Endodermal cell (in vitro differentiated cells): Measurements from ENCODE around the gene PTPN21. TPM values are rescaled to one million over a fixed set of nuclear protein-coding genes. Genes with fewer than 3 reads are reported as not detected.

Experiments
- DNase-seq: peaks from one replicate; pipeline ENCODE4 v3.0.0-alpha.2; 2017
- H3K27ac ChIP-seq: 2 replicates; pipeline ENCODE4 v1.5.1; 2013; ENCODE audit warnings: mild to moderate bottlenecking, low read depth, low read length, moderate library complexity
- H3K27me3 ChIP-seq: 2 replicates; pipeline ENCODE4 v1.6.1; 2013; ENCODE audit warnings: mild to moderate bottlenecking, low read length, moderate library complexity; ENCODE audit not compliant: insufficient read depth, control insufficient read depth, poor library complexity, severe bottlenecking
- H3K36me3 ChIP-seq: 2 replicates; pipeline ENCODE4 v1.7.0; 2013; ENCODE audit warnings: mild to moderate bottlenecking, low read length, moderate library complexity; ENCODE audit not compliant: control insufficient read depth, insufficient read depth
- H3K4me1 ChIP-seq: one replicate; pipeline ENCODE4 v1.7.0; 2013; ENCODE audit warnings: low read length; ENCODE audit not compliant: control insufficient read depth, insufficient read depth
- H3K4me3 ChIP-seq: 2 replicates; pipeline ENCODE4 v1.5.1; 2013; ENCODE audit warnings: mild to moderate bottlenecking, low read length, moderate library complexity
- H3K9ac ChIP-seq: 2 replicates; pipeline ENCODE4 v1.6.1; 2013; ENCODE audit warnings: mild to moderate bottlenecking, low read length, moderate library complexity; ENCODE audit not compliant: poor library complexity, severe bottlenecking; ENCODE audit errors: extremely low read depth
- H3K9me3 ChIP-seq: 2 replicates; pipeline ENCODE4 v1.6.1; 2013; ENCODE audit warnings: mild to moderate bottlenecking, low read length, moderate library complexity; ENCODE audit not compliant: control insufficient read depth
- H3K27ac Mint-ChIP-seq: 2 replicates; pipeline ENCODE4 v1.8.0; 2020; ENCODE audit warnings: mixed read lengths
- H3K27me3 Mint-ChIP-seq: 2 replicates; pipeline ENCODE4 v1.8.0; 2021; ENCODE audit warnings: mild to moderate bottlenecking, mixed read lengths; ENCODE audit not compliant: insufficient read depth
- H3K36me3 Mint-ChIP-seq: 2 replicates; pipeline ENCODE4 v1.8.0; 2020; ENCODE audit warnings: low read depth, mixed read lengths
- H3K4me1 Mint-ChIP-seq: 2 replicates; pipeline ENCODE4 v1.8.0; 2020; ENCODE audit warnings: mixed read lengths
- H3K4me3 Mint-ChIP-seq: 2 replicates; pipeline ENCODE4 v1.8.0; 2020; ENCODE audit warnings: mild to moderate bottlenecking, moderate library complexity, mixed read lengths
- H3K9me3 Mint-ChIP-seq: 2 replicates; pipeline ENCODE4 v1.8.0; 2020; ENCODE audit warnings: mild to moderate bottlenecking, mixed read lengths
- WGBS, 2 experiments: methylation state at CpG; one replicate each; pipeline versions ENCODE4 v1.1.5 to v1.1.7; 2013; ENCODE audit warnings: missing lambda C conversion rate in 2 of 2, mixed read lengths in 1 of 2; ENCODE audit not compliant: insufficient coverage in 1 of 2, insufficient read length in 1 of 2; 5-methylcytosine and 5-hydroxymethylcytosine counted together
- total RNA-seq, 2 donors: library from RNA; stranded (reverse); fragmentation: NEBNext Ultra II Directional in 1 of 2; extraction: Animal tissue kit (Norgen Biotek cat#: 25700) in 1 of 2; gene quantifications; 2 replicates in 1 of 2; 3 replicates in 1 of 2; pipeline ENCODE4 v1.2.1, GENCODE V29; 2021
- TF ChIP-seq, protein P1 (sequence below): fragments of 200-600 bp; sonication (generic); conservative IDR thresholded peaks from 2 replicates; pipeline ENCODE4 v1.5.0; 2021; ENCODE audit warnings: antibody characterized with exemption, mild to moderate bottlenecking

The PTPN21 gene
- total RNA-seq, 2 donors from 2014 or later, result 23.8 to 45.5 TPM

DNA sequence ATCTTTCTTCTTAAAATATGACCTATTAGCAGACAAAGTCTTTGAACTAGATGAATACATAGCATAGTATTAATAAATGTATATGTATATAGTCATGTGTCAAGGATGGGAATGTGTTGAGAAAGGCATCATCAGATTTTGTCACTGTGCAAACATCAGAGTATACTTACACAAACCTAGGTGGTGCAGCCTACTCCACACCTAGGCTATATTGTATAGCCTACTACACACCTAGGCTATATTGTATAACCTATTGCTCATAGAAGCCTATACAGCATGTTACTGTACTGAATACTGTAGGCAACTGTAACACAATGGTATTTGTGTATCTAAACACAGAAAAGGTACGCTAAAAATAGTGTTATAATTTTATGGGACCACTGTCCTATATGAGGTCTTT is 47.6 kb downstream of the PTPN21 start:
- H3K9me3 ChIP-seq, result no peaks in the 10 kb centered on the region
- no peaks in the 10 kb centered on the region for H3K4me1 ChIP-seq
- Mint-ChIP-seq H3K36me3 (peaks cover 27% of the 10 kb centered on the region), H3K4me3 (no peak overlapping the region), H3K27me3 (no peaks in the 10 kb centered on the region), H3K27ac (no peak overlapping the region), H3K4me1 (no peaks in the 10 kb centered on the region), H3K9me3 (no peaks in the 10 kb centered on the region)
- no peak overlapping the region for H3K9ac ChIP-seq
- 83% methylated on average over 1 of the region's 1 CpG; no CpG with 5 or more reads in 1 of the 2 experiments for WGBS, 2 experiments
- DNase-seq, result no peak
- no peak overlapping the region for H3K27ac ChIP-seq
- H3K4me3 ChIP-seq, result no peak overlapping the region
- no peaks in the 10 kb centered on the region for H3K27me3 ChIP-seq
- peaks cover 53% of the 10 kb centered on the region for H3K36me3 ChIP-seq
- TF ChIP-seq, protein P1, sequence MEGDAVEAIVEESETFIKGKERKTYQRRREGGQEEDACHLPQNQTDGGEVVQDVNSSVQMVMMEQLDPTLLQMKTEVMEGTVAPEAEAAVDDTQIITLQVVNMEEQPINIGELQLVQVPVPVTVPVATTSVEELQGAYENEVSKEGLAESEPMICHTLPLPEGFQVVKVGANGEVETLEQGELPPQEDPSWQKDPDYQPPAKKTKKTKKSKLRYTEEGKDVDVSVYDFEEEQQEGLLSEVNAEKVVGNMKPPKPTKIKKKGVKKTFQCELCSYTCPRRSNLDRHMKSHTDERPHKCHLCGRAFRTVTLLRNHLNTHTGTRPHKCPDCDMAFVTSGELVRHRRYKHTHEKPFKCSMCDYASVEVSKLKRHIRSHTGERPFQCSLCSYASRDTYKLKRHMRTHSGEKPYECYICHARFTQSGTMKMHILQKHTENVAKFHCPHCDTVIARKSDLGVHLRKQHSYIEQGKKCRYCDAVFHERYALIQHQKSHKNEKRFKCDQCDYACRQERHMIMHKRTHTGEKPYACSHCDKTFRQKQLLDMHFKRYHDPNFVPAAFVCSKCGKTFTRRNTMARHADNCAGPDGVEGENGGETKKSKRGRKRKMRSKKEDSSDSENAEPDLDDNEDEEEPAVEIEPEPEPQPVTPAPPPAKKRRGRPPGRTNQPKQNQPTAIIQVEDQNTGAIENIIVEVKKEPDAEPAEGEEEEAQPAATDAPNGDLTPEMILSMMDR, result no peak

DNA sequence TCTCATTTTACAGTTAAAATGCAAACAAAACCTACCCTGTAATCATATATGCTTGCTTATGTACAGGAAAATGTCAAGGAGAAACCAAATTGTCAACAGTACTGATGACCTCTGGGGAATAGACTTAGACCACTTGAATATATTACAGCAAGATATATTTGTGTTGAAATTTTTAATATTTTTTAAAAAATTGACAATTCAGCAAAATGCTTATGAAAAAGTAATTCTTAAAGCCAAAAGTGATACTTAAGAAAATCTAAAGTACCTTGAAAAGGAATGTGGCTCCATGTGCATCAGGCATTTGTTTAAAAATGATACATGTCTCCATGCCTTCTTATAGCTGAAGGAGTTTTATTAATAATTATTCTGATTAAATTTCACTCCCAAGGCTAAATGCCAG is 49.2 kb downstream of the PTPN21 start:
- Histone ChIP-seq H3K9me3 (no peaks in the 10 kb centered on the region), H3K27me3 (no peaks in the 10 kb centered on the region), H3K36me3 (peaks cover 64% of the 10 kb centered on the region), H3K4me1 (no peaks in the 10 kb centered on the region), H3K9ac (no peak overlapping the region), H3K4me3 (no peak overlapping the region), H3K27ac (no peak overlapping the region)
- no peak for DNase-seq
- H3K36me3 Mint-ChIP-seq, result peaks cover 37% of the 10 kb centered on the region
- no peak overlapping the region for H3K4me3 Mint-ChIP-seq
- no peaks in the 10 kb centered on the region for H3K9me3 Mint-ChIP-seq
- H3K27ac Mint-ChIP-seq, result no peak overlapping the region
- TF ChIP-seq, protein P1, result no peak
- no peaks in the 10 kb centered on the region for H3K27me3 Mint-ChIP-seq
- H3K4me1 Mint-ChIP-seq, result no peaks in the 10 kb centered on the region

DNA sequence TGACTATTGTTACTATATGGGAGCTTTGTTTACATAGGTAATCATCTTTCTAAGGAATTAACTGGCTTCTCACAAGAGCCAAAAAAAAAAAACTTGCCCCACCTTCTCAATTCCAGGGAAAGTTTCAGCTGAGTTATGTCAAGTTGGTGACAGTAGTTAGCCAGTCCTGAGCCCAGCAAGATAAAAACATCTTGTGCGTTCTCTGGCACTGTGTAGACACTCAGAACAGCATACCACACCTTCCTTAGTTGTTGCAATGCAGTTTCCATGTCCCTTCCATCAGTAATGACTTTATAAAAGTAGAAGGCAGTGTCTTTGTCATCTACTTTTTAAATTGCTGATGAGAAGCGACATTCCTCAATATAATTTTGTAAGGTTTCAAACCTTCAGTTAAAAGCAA is 50.2 kb downstream of the PTPN21 start:
- Histone ChIP-seq H3K27ac (no peak overlapping the region), H3K27me3 (no peaks in the 10 kb centered on the region), H3K4me3 (no peak overlapping the region), H3K9ac (no peak overlapping the region), H3K9me3 (no peaks in the 10 kb centered on the region), H3K36me3 (peaks cover 71% of the 10 kb centered on the region), H3K4me1 (no peaks in the 10 kb centered on the region)
- peaks cover 43% of the 10 kb centered on the region for H3K36me3 Mint-ChIP-seq
- no peaks in the 10 kb centered on the region for H3K9me3 Mint-ChIP-seq
- H3K4me3 Mint-ChIP-seq, result no peak overlapping the region
- no peak for DNase-seq
- TF ChIP-seq, protein P1, result no peak
- H3K4me1 Mint-ChIP-seq, result no peaks in the 10 kb centered on the region
- 87 to 98% methylated on average over 2 of the region's 2 CpGs for WGBS, 2 experiments
- no peaks in the 10 kb centered on the region for H3K27me3 Mint-ChIP-seq
- no peak overlapping the region for H3K27ac Mint-ChIP-seq
